HG02678 (cell line): ENCODE measurements around the gene ZBTB1.
"Not testable (repeated sequence)": the region's sequence is repeated elsewhere in the genome, so short reads cannot be mapped to it uniquely, and the experiment has no call there.

Source experiments
- ATAC-seq: cut with Tn5 transposase; IDR thresholded peaks from one replicate; pipeline ENCODE4 v1.9.1; 2021; ENCODE audit warnings: mild to moderate bottlenecking, moderate library complexity; ENCODE audit not compliant: unreplicated experiment

ZBTB1 gene

GRCh38 chr14:64522591-64523355, 18.2 kb downstream of the ZBTB1 start:
- ATAC-seq, result no peak

- no peak for ATAC-seq
Observed at GRCh38 chr14:64525354-64525753, 20.8 kb downstream of the ZBTB1 start.

- no peak for ATAC-seq
Observed at GRCh38 chr14:64531567-64531966, 27.0 kb downstream of the ZBTB1 start.

GRCh38 chr14:64536488-64537245, 32.1 kb downstream of the ZBTB1 start:
- ATAC-seq, result no peak

DNA sequence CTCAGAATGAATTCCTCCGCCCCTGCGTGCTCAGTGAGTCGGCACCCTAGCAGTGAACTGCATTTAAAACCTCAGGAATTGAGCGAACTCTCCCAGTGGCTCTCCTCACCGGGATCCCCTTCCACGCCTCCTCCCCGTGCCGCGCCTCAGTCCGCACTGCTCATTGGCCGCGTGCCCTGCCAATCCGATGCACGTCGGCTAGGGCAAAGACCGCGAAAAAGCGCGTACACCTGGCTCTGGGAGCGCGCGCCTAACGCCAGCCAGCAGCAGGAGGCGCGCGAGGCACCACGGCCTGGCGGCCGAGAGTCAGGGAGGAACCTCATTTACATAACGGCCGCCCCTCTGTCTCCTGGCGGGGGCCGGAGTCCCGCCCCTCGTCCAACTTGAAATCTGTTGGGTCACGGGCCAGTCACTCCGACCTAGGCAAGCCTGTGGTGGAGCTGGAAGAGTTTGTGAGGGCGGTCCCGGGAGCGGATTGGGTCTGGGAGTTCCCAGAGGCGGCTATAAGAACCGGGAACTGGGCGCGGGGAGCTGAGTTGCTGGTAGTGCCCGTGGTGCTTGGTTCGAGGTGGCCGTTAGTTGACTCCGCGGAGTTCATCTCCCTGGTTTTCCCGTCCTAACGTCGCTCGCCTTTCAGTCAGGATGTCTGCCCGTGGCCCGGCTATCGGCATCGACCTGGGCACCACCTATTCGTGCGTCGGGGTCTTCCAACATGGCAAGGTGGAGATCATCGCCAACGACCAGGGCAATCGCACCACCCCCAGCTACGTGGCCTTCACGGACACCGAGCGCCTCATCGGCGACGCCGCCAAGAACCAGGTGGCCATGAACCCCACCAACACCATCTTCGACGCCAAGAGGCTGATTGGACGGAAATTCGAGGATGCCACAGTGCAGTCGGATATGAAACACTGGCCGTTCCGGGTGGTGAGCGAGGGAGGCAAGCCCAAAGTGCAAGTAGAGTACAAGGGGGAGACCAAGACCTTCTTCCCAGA, 35.9 kb downstream of the ZBTB1 start, which contains the start of gene HSPA2:
TSS of gene HSPA2 (plus strand) at position 534 of the 995 bp plus-strand sequence. CDS start at position 643, 109 bp downstream.
- ATAC-seq, result peak; percentile 95

DNA sequence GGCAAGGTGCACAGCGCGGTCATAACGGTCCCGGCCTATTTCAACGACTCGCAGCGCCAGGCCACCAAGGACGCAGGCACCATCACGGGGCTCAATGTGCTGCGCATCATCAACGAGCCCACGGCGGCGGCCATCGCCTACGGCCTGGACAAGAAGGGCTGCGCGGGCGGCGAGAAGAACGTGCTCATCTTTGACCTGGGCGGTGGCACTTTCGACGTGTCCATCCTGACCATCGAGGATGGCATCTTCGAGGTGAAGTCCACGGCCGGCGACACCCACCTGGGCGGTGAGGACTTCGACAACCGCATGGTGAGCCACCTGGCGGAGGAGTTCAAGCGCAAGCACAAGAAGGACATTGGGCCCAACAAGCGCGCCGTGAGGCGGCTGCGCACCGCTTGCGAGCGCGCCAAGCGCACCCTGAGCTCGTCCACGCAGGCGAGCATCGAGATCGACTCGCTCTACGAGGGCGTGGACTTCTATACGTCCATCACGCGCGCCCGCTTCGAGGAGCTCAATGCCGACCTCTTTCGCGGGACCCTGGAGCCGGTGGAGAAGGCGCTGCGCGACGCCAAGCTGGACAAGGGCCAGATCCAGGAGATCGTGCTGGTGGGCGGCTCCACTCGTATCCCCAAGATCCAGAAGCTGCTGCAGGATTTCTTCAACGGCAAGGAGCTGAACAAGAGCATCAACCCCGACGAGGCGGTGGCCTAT, 36.8 kb downstream of the ZBTB1 start:
- ATAC-seq, result no peak

DNA sequence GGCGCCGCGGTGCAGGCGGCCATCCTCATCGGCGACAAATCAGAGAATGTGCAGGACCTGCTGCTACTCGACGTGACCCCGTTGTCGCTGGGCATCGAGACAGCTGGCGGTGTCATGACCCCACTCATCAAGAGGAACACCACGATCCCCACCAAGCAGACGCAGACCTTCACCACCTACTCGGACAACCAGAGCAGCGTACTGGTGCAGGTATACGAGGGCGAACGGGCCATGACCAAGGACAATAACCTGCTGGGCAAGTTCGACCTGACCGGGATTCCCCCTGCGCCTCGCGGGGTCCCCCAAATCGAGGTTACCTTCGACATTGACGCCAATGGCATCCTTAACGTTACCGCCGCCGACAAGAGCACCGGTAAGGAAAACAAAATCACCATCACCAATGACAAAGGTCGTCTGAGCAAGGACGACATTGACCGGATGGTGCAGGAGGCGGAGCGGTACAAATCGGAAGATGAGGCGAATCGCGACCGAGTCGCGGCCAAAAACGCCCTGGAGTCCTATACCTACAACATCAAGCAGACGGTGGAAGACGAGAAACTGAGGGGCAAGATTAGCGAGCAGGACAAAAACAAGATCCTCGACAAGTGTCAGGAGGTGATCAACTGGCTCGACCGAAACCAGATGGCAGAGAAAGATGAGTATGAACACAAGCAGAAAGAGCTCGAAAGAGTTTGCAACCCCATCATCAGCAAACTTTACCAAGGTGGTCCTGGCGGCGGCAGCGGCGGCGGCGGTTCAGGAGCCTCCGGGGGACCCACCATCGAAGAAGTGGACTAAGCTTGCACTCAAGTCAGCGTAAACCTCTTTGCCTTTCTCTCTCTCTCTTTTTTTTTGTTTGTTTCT, 37.6 kb downstream of the ZBTB1 start:
- ATAC-seq, result no peak

GRCh38 chr14:64542836-64543201, 38.2 kb downstream of the ZBTB1 start:
- ATAC-seq, result no peak

GRCh38 chr14:64544607-64545312, 40.2 kb downstream of the ZBTB1 start:
- no peak for ATAC-seq

DNA sequence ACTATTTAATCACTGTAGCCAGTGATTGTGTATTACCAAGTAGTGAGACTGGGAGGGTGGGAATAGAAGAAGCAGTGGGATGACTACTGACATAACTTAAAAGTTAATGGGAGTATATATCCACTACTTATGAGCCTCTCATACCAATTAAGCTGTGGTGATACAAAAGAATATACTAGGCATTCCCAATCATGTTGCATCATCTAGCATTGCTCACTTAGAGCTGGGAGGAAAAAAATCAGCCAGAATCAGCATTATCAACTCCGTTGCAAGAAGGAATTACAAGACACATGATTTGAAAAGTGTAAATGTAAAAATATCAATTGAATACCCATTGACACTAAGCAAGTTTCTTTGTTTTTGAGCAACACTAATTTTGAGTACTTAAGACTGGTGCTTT, 44.4 kb downstream of the ZBTB1 start:
- ATAC-seq, result no peak

GRCh38 chr14:64549791-64550620, 45.4 kb downstream of the ZBTB1 start, which contains the start of gene PPP1R36:
PPP1R36 (plus strand) TSS chr14:64549961; CDS start chr14:64549998, 37 bp downstream.
- no peak for ATAC-seq

GRCh38 chr14:64550621-64551333, 46.2 kb downstream of the ZBTB1 start:
- no peak for ATAC-seq

DNA sequence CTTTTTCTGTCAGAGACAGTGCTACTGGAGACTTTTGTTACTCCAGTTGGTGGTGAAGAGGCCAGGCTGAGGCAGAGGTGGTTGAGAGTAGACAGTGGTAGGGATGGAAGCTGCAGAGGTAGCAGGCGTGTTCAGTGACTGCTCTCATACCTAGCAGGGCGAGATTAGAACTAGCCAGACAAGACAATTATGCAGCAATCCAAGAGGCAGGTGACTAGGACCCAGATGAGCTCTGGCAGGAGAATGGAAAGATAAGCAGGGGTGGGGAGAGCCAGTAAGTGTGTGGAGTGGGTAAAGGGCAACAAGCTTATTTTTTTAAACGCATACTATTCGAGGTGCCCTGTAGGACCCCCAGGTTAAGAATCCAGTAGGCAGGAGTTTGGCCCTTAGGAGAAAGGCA, 50.0 kb downstream of the ZBTB1 start:
- no peak for ATAC-seq

GRCh38 chr14:64556526-64556925, 52.0 kb downstream of the ZBTB1 start:
- ATAC-seq, result no peak

- not testable (repeated sequence) for ATAC-seq
Observed at GRCh38 chr14:64558216-64558615, 53.6 kb downstream of the ZBTB1 start.

GRCh38 chr14:64561631-64562030, 57.1 kb downstream of the ZBTB1 start:
- no peak for ATAC-seq

- no peak for ATAC-seq
Observed at GRCh38 chr14:64562436-64562835, 57.9 kb downstream of the ZBTB1 start.
